SK-N-MC (cell line): ENCODE results near the gene NRBF2.
"Not testable (repeated sequence)": the region's sequence is repeated elsewhere in the genome, so short reads cannot be mapped to it uniquely, and the experiment has no call there.

Experiments used
- DNase-seq: peaks from one replicate; pipeline ENCODE4 v3.0.0-alpha.2; 2011; ENCODE audit warnings: low read depth, low spot score
- H3K27ac ChIP-seq: fragments of 200-600 bp; sonication (generic); 2 replicates; pipeline ENCODE4 v1.5.1; 2016; ENCODE audit warnings: mixed run types
- H3K36me3 ChIP-seq: fragments of 200-600 bp; sonication (generic); 2 replicates; pipeline ENCODE4 v1.6.1; 2017; ENCODE audit warnings: antibody characterized with exemption, low read length, mixed read lengths; ENCODE audit not compliant: insufficient read depth
- H3K4me3 ChIP-seq: fragments of 200-600 bp; sonication (generic); 2 replicates; pipeline ENCODE4 v1.5.1; 2016
- H3K9ac ChIP-seq: fragments of 200-600 bp; sonication (generic); 2 replicates; pipeline ENCODE4 v1.8.0; 2017; ENCODE audit warnings: mixed run types, mixed read lengths; ENCODE audit not compliant: insufficient read length
- H3K9me3 ChIP-seq: fragments of 200-600 bp; sonication (generic); 2 replicates; pipeline ENCODE4 v1.6.1; 2017; ENCODE audit warnings: low read depth, mild to moderate bottlenecking, antibody characterized with exemption, low read length, moderate library complexity, mixed read lengths
- EZH2 ChIP-seq: fragments of 200-600 bp; sonication (generic); IDR thresholded peaks from one replicate; pipeline ENCODE4 v1.6.1; 2017; ENCODE audit warnings: antibody characterized with exemption
- FOXP2 ChIP-seq: optimal IDR thresholded peaks from 2 replicates; pipeline ENCODE3; 2011; ENCODE audit warnings: mild to moderate bottlenecking, moderate library complexity; ENCODE audit not compliant: insufficient read depth; ENCODE audit errors: extremely low read length, control extremely low read depth
- POLR2AphosphoS5 ChIP-seq: IDR thresholded peaks from 2 replicates; pipeline ENCODE4 v1.6.1; 2012; ENCODE audit warnings: mild to moderate bottlenecking, low read depth, low read length, borderline replicate concordance

Gene NRBF2

DNA sequence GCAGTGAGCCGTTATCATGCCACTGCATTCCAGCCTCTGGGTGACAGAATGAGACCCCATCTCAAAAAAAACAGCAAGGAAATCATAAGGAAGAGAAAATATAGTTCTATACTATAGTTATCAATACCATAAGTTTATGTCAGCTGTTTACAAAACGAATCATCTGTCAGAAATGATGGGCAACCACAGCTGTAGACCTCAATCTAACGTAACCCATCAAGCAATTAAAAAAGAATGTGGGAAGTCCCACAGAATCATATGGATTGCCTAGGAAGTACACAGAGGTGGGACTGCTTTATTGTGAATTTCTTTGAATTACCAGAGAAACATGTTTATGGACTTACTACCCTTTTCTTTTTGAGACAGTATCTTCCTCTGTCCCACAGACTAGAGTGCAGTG lies 6.9 kb downstream of the NRBF2 start:
- H3K9ac ChIP-seq: no peak overlapping the region
- H3K4me3 ChIP-seq: no peak overlapping the region
- no peak for DNase-seq
- no peaks in the 10 kb centered on the region for H3K9me3 ChIP-seq
- no peak overlapping the region for H3K27ac ChIP-seq
- no peaks in the 10 kb centered on the region for H3K36me3 ChIP-seq
- TF ChIP-seq EZH2: no peak
- TF ChIP-seq POLR2AphosphoS5: no peak
- no peak for TF ChIP-seq FOXP2

- Histone ChIP-seq H3K27ac (no peak overlapping the region), H3K36me3 (no peaks in the 10 kb centered on the region), H3K9ac (no peak overlapping the region), H3K9me3 (no peaks in the 10 kb centered on the region), H3K4me3 (no peak overlapping the region)
- TF ChIP-seq POLR2AphosphoS5: no peak
- TF ChIP-seq FOXP2: no peak
- no peak for TF ChIP-seq EZH2
- no peak for DNase-seq
These were observed 9.0 kb downstream of the NRBF2 start for GRCh38 chr10:63142136-63142535.

DNA sequence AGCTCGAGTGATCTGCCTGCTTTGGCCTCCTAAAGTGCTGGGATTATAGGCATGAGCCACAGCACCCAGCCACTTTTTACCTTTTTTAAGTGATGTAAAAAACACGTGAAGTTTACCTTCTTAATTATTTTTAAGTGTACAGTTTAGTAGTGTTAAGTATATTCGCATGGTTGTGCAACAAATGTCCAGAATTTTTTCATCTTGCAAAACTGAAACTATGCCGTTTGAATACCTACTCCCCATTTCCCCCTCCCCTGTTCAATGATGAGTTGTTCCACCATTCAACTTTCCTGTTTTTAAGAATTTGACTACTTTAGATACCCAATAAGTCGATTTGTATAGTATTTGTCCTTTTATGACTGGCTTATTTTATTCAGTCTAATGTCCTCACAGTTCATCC lies 10.9 kb downstream of the NRBF2 start:
- TF ChIP-seq FOXP2 (no peak), EZH2 (no peak), POLR2AphosphoS5 (no peak)
- Histone ChIP-seq H3K27ac (no peak overlapping the region), H3K9ac (no peak overlapping the region), H3K4me3 (no peak overlapping the region), H3K36me3 (no peaks in the 10 kb centered on the region), H3K9me3 (no peaks in the 10 kb centered on the region)
- DNase-seq: no peak

- no peak for DNase-seq
These were observed 12.7 kb downstream of the NRBF2 start for GRCh38 chr10:63145782-63146181.

DNA sequence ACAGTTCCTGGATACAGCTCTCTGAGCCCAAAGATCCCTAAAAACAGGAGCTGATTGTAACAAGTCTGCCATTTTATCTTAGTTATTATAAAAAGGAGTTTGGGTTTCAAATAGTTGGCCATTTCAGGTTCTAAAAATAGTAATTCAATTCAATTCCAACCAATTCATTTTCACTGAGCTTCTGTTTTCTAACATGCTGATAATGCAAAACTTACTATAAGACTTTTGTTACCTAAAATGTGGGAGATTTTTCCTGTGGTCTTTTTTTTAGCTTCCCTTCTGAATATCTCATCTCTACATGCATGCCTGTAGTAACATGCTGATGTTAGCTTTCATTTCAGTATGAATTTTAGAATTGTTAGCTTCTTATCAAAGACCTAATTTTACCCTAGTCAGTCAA lies 13.4 kb downstream of the NRBF2 start:
- Histone ChIP-seq H3K36me3 (no peaks in the 10 kb centered on the region), H3K4me3 (no peak overlapping the region), H3K9me3 (no peaks in the 10 kb centered on the region), H3K9ac (no peak overlapping the region), H3K27ac (no peak overlapping the region)
- no peak for DNase-seq
- no peak for TF ChIP-seq POLR2AphosphoS5
- no peak for TF ChIP-seq EZH2
- TF ChIP-seq FOXP2: no peak

More at GRCh38 chr10:63145782-63146181, 12.7 kb downstream of the NRBF2 start:
- H3K9me3 ChIP-seq: no peaks in the 10 kb centered on the region
- no peak overlapping the region for H3K9ac ChIP-seq
- H3K4me3 ChIP-seq: no peak overlapping the region
- H3K36me3 ChIP-seq: no peaks in the 10 kb centered on the region
- no peak overlapping the region; the same call in 1 of the 2 replicates for H3K27ac ChIP-seq
- TF ChIP-seq EZH2: no peak
- no peak for TF ChIP-seq FOXP2
- no peak for TF ChIP-seq POLR2AphosphoS5

DNA sequence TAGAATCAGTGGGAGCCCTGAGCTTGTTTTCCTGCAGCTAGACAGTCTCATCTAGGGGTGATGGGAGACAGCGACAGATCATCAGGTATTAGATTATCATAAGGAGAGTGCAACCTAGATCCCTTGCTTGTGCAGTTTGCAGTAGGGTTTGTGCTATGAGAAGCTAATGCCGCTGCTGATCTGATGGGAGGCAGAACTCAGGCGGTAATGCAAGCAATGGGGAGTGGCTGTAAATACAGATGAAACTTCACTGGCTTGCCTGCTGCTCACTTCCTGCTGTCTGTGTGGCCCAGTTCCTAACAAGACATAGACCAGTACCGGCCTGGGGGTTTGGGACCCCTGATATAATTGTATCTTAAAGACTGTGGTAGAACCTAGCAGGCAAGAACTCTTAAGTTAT lies 17.6 kb downstream of the NRBF2 start:
- no peaks in the 10 kb centered on the region; the same call in 1 of the 2 replicates for H3K36me3 ChIP-seq

GRCh38 chr10:63153868-63154545 lies 20.9 kb downstream of the NRBF2 start:
- not testable (repeated sequence) for H3K4me3 ChIP-seq, H3K9me3 ChIP-seq, H3K27ac ChIP-seq, H3K36me3 ChIP-seq, H3K9ac ChIP-seq, DNase-seq

More for the DNA sequence above, 17.6 kb downstream of the NRBF2 start:
- DNase-seq: no peak
- no peak overlapping the region for H3K27ac ChIP-seq
- TF ChIP-seq POLR2AphosphoS5 (no peak), FOXP2 (no peak), EZH2 (no peak)
- no peak overlapping the region for H3K9ac ChIP-seq
- H3K4me3 ChIP-seq: no peak overlapping the region
- no peaks in the 10 kb centered on the region for H3K9me3 ChIP-seq

DNA sequence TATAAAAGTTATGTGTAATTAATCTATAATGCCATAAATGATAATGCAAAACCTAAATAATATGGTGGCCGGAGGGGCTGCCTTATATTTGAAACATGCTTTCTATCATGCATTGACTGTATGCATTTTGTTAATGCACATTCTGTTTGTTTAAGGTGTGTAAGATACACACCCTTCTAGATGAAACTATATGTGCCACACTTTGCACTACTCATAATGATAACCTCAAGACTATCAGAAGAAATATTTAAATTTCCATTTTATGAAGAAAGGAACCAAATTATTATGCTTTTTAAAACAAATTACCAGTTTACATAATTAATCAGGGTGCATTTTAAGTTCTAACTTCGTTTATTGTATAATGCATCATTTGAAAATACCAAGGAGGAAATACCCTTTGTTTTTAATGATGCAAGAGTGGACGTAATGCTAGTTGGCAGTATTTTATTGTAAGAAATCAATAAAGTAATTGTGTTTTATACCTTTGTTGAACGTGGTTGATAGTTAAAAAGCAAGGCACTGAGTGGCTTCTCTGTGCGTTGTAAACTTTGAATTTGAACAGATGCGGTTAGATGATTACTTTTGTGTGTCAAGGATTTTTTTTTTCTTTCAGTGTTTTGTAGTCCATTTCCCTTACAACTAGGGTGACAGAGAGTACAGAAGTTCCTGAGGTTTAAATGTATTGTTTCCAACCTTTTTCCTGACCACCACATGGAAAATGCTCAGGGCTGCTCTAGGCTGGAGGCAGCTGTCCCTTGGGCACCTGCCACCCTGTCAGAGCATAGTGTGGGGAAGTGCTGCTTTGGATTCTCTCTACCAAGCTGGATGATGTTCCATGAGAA lies 21.6 kb downstream of the NRBF2 start:
- H3K9ac ChIP-seq: no peak overlapping the region
- no peaks in the 10 kb centered on the region; the same call in 1 of the 2 replicates for H3K36me3 ChIP-seq
- H3K9me3 ChIP-seq: no peaks in the 10 kb centered on the region
- no peak for DNase-seq
- TF ChIP-seq EZH2 (no peak), POLR2AphosphoS5 (no peak), FOXP2 (no peak)
- no peak overlapping the region for H3K27ac ChIP-seq
- H3K4me3 ChIP-seq: no peak overlapping the region
